Small intestine (tissue), 7 donors: ENCODE measurements around the gene VPS18. TPM values are rescaled to one million over a fixed set of nuclear protein-coding genes. Genes with fewer than 3 reads are reported as not detected.
"Not testable (repeated sequence)": the region's sequence is repeated elsewhere in the genome, so short reads cannot be mapped to it uniquely, and the experiment has no call there.

Experiments used
- DNase-seq, 2 donors: peaks; one replicate each; pipeline versions ENCODE4 v3.0.0 to v3.0.0-alpha.2; 2013
- FAIRE-seq: peaks from 2 replicates; lab custom pipeline; 2012; peaks lifted over from hg19 to GRCh38; lab: Jason Lieb, UNC
- H3K27ac ChIP-seq, 3 donors: one replicate each; pipeline ENCODE4 v1.5.1; 2013; ENCODE audit warnings: low read length in 2 of 3, mild to moderate bottlenecking in 2 of 3, control low read depth in 1 of 3, inconsistent platforms in 1 of 3, low read depth in 1 of 3, moderate library complexity in 1 of 3
- H3K27me3 ChIP-seq, 3 donors: one replicate each; pipeline ENCODE4 v1.6.1; 2013; ENCODE audit warnings: low read length in 3 of 3, inconsistent platforms in 1 of 3; ENCODE audit not compliant: control insufficient read depth in 3 of 3, insufficient read depth in 3 of 3
- H3K36me3 ChIP-seq, 3 donors: one replicate each; pipeline ENCODE4 v1.6.1; 2013; ENCODE audit warnings: low read length in 3 of 3, inconsistent platforms in 1 of 3, low read depth in 1 of 3, mild to moderate bottlenecking in 1 of 3, moderate library complexity in 1 of 3; ENCODE audit not compliant: control insufficient read depth in 3 of 3, insufficient read depth in 2 of 3
- H3K4me1 ChIP-seq, 3 donors: one replicate each; pipeline ENCODE4 v1.6.1; 2013; ENCODE audit warnings: low read length in 2 of 3, inconsistent platforms in 1 of 3, low read depth in 1 of 3, mild to moderate bottlenecking in 1 of 3, moderate library complexity in 1 of 3; ENCODE audit not compliant: control insufficient read depth in 3 of 3, insufficient read depth in 2 of 3
- H3K4me3 ChIP-seq, 3 donors: one replicate each; pipeline ENCODE4 v1.5.1; 2013; ENCODE audit warnings: low read length in 3 of 3, control low read depth in 1 of 3, inconsistent platforms in 1 of 3, low read depth in 1 of 3, mild to moderate bottlenecking in 1 of 3, moderate library complexity in 1 of 3
- H3K9me3 ChIP-seq, 2 donors: one replicate each; pipeline ENCODE4 v1.6.1; 2013; ENCODE audit warnings: low read depth in 1 of 2, low read length in 1 of 2; ENCODE audit not compliant: control insufficient read depth in 2 of 2, insufficient read depth in 1 of 2
- WGBS, 3 donors: extraction: QIAGEN DNeasy Blood & Tissue Kit; methylation state at CpG; one replicate each; pipeline ENCODE4 v1.1.7; 2013; 5-methylcytosine and 5-hydroxymethylcytosine counted together
- polyA plus RNA-seq, 4 donors: library from polyadenylated mRNA; stranded (reverse) in 3 of 4; unstranded in 1 of 4; fragments of 200-250 nt in 3 of 4; fragments of 120-200 nt in 1 of 4; gene quantifications; one replicate each; pipeline versions ENCODE4 v1.2.1 to v1.2.3, GENCODE V29; 2013
- donor health status: healthy with polysubstance abuse.
- donor health status: control.
- donor health status: control.
- donor health status: Bipolar disorder and iron deficiency.
- donor health status: healthy.

The VPS18 gene
- polyA plus RNA-seq, 4 donors, result 7.6 to 20.2 (median 10.7) TPM

GRCh38 chr15:40861147-40861546 lies 33.1 kb upstream of the VPS18 start:
- peaks cover 0 to 46% (median 0%) of the 10 kb centered on the region in 3 donors for H3K4me1 ChIP-seq
- not testable (repeated sequence) for FAIRE-seq, H3K27ac ChIP-seq, H3K4me3 ChIP-seq, H3K27me3 ChIP-seq, H3K9me3 ChIP-seq
- WGBS, 3 donors, result 57 to 75% (median 62%) methylated on average over 4 of the region's 4 CpGs
- peak in 1 of 2 donors; percentile 47 for DNase-seq
- peaks cover 0 to 29% (median 6%) of the 10 kb centered on the region in 3 donors for H3K36me3 ChIP-seq

DNA sequence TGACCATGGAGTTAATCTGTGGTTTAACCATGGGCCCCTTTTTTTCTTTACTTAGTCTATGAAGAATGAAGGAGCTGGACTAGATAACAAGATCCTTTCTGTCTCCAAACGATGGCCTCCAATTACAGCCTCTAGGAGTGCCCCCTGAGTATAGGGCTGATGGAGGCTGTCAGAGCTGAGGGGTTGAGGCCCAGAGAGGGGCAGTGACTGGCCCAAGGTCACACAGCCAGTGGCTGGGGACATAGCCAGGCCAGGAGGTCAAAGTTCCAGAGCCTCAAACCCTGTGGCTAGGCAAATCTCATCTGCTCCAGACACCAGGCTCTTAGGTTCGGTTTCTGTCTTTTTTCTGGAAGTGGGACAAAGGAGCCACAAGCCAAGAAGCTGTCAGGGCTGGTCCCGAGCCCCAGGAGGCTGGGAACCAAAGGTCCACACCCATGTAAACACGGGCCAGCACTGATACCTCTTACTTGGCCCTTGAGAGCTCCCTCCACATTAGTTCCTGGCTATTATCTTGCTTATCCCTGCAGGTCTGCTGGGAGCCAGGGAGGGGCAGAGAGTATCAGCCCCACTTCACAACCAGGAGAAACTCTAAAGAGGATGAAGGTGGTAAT lies 30.5 kb upstream of the VPS18 start:
- Histone ChIP-seq H3K27me3 (no peaks in the 10 kb centered on the region), H3K27ac (no peak overlapping the region), H3K9me3 (no peaks in the 10 kb centered on the region), H3K4me3 (no peak overlapping the region), H3K36me3 (peaks cover 0 to 4% (median 0%) of the 10 kb centered on the region in 3 donors), H3K4me1 (peaks cover 0 to 31% (median 0%) of the 10 kb centered on the region in 3 donors)
- WGBS, 3 donors, result 33 to 50% (median 38%) methylated on average over 4 of the region's 4 CpGs
- DNase-seq, result peak in 1 of 2 donors; percentile 53
- FAIRE-seq, result no peak

DNA sequence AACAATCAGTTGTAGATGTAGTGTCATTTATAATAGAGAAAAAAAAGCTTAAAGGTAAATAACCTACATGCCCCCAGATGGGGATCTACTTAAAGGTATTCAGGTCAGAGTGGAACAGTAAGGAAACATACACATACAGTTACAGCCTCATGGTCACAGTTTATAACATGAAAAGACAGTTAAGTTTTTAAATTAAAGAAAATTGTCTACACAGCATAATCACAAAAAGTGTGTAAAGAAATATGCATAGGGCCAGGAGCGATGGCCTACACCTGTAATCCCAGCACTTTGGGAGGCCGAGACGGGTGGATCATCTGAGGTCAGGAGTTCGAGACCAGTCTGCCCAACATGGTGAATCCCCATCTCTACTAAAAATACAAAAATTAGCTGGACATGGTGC lies 27.1 kb upstream of the VPS18 start:
- no peak overlapping the region for H3K27ac ChIP-seq
- H3K36me3 ChIP-seq, result no peaks in the 10 kb centered on the region
- no peaks in the 10 kb centered on the region for H3K9me3 ChIP-seq
- no peak for FAIRE-seq
- DNase-seq, result no peak
- peaks cover 0 to 20% (median 3%) of the 10 kb centered on the region in 3 donors for H3K4me1 ChIP-seq
- H3K27me3 ChIP-seq, result no peaks in the 10 kb centered on the region
- WGBS, 3 donors, result 96 to 98% (median 96%) methylated on average over 4 of the region's 4 CpGs
- no peak overlapping the region for H3K4me3 ChIP-seq

GRCh38 chr15:40869686-40870085 lies 24.6 kb upstream of the VPS18 start:
- H3K4me1 ChIP-seq, result peaks cover 0 to 13% (median 5%) of the 10 kb centered on the region in 3 donors
- H3K9me3 ChIP-seq, result no peaks in the 10 kb centered on the region
- DNase-seq, result no peak
- WGBS, 3 donors, result 79 to 86% (median 81%) methylated on average over 5 of the region's 5 CpGs
- H3K27ac ChIP-seq, result no peak overlapping the region
- FAIRE-seq, result no peak
- no peaks in the 10 kb centered on the region for H3K36me3 ChIP-seq
- no peak overlapping the region for H3K4me3 ChIP-seq
- H3K27me3 ChIP-seq, result peaks cover 0 to 9% (median 3%) of the 10 kb centered on the region in 3 donors

- peaks cover 0 to 13% (median 5%) of the 10 kb centered on the region in 3 donors for H3K4me1 ChIP-seq
- H3K36me3 ChIP-seq, result no peaks in the 10 kb centered on the region
- DNase-seq, result no peak
- H3K27ac ChIP-seq, result no peak overlapping the region
- no peak overlapping the region for H3K4me3 ChIP-seq
- WGBS, 3 donors, result 80 to 93% (median 81%) methylated on average over 1 of the region's 1 CpG
- H3K9me3 ChIP-seq, result no peaks in the 10 kb centered on the region
- peaks cover 0 to 10% (median 3%) of the 10 kb centered on the region in 3 donors for H3K27me3 ChIP-seq
- no peak for FAIRE-seq
Observed at GRCh38 chr15:40870716-40871115, 23.5 kb upstream of the VPS18 start.

GRCh38 chr15:40871749-40872617 lies 22.3 kb upstream of the VPS18 start:
- Histone ChIP-seq H3K36me3 (no peaks in the 10 kb centered on the region), H3K9me3 (no peaks in the 10 kb centered on the region), H3K4me1 (peaks cover 0 to 13% (median 5%) of the 10 kb centered on the region in 3 donors), H3K27ac (peak overlapping the region in 1 of 3 donors; percentile 28), H3K4me3 (no peak overlapping the region), H3K27me3 (peaks cover 0 to 10% (median 3%) of the 10 kb centered on the region in 3 donors)
- 45 to 69% (median 45%) methylated on average over 13 of the region's 13 CpGs for WGBS, 3 donors
- FAIRE-seq, result no peak
- DNase-seq, result peak; percentile 62 to 84

GRCh38 chr15:40872791-40873693 lies 21.2 kb upstream of the VPS18 start:
- no peak for FAIRE-seq
- Histone ChIP-seq H3K36me3 (no peaks in the 10 kb centered on the region), H3K4me1 (peaks cover 0 to 13% (median 5%) of the 10 kb centered on the region in 3 donors), H3K9me3 (no peaks in the 10 kb centered on the region), H3K4me3 (peak overlapping the region in 2 of 3 donors; percentile 41 to 55), H3K27me3 (peaks cover 0 to 10% (median 3%) of the 10 kb centered on the region in 3 donors), H3K27ac (no peak overlapping the region)
- 57 to 68% (median 66%) methylated on average over 33 of the region's 33 CpGs for WGBS, 3 donors
- DNase-seq, result no peak
